IMR-90 (cell line): ENCODE data around the gene SERPINA4. TPM values are rescaled to one million over a fixed set of nuclear protein-coding genes. Genes with fewer than 3 reads are reported as not detected.

ENCODE experiments used
- ATAC-seq: fragments of 200-7000 bp; cut with Tn5 transposase; 2 replicates; pipeline ENCODE4 v1.9.1; 2020; ENCODE audit warnings: low read depth, mild to moderate bottlenecking, moderate library complexity
- BruUV-seq: library from RNA; stranded (reverse); fragments of 400-500 nt; replicated peaks from 2 replicates; lab custom pipeline; 2021; lab: Mats Ljungman, UMichigan
- CTCF ChIA-PET: fragments of 300-600 bp; formaldehyde crosslinking; extraction: SDS; loops from one replicate; lab custom pipeline; 2021; ENCODE audit warnings: antibody characterized with exemption; lab: Yijun Ruan, JAX
- POLR2A ChIA-PET: fragments of 300-600 bp; sonication (Branson Sonifier 250); formaldehyde crosslinking; loops from one replicate; lab custom pipeline; 2022; ENCODE audit warnings: antibody characterized with exemption; ENCODE audit not compliant: unreplicated experiment; lab: Charles Lee
- DNase-seq: peaks from one replicate; pipeline ENCODE4 v3.0.0; 2013
- H2AFZ ChIP-seq: replicated peaks from 2 replicates; pipeline ENCODE3; 2013; ENCODE audit warnings: low read length, mild to moderate bottlenecking; ENCODE audit not compliant: poor library complexity
- H2AK5ac ChIP-seq: 2 replicates; pipeline ENCODE4 v1.6.1; 2013; ENCODE audit warnings: low read depth, low read length, inconsistent platforms
- H2AK9ac ChIP-seq: replicated peaks from 2 replicates; pipeline ENCODE3; 2013; ENCODE audit warnings: mild to moderate bottlenecking, low read depth, low read length, moderate library complexity; ENCODE audit not compliant: poor library complexity
- H2BK120ac ChIP-seq: 2 replicates; pipeline ENCODE4 v1.6.1; 2013; ENCODE audit warnings: low read depth, low read length, inconsistent platforms
- H2BK15ac ChIP-seq: 3 replicates; pipeline ENCODE4 v1.6.1; 2013; ENCODE audit warnings: low read depth, low read length, inconsistent platforms
- H2BK20ac ChIP-seq: 2 replicates; pipeline ENCODE4 v1.6.1; 2013; ENCODE audit warnings: low read depth, mild to moderate bottlenecking, inconsistent platforms, low read length, moderate library complexity
- H2BK5ac ChIP-seq: 2 replicates; pipeline ENCODE4 v1.6.1; 2013; ENCODE audit warnings: mild to moderate bottlenecking, low read depth, low read length, inconsistent platforms; ENCODE audit not compliant: poor library complexity, severe bottlenecking
- H3K14ac ChIP-seq: replicated peaks from 2 replicates; pipeline ENCODE4 v1.6.1; 2013; ENCODE audit warnings: low read depth, low read length, inconsistent platforms
- H3K18ac ChIP-seq: 2 replicates; pipeline ENCODE4 v1.6.1; 2013; ENCODE audit warnings: low read depth, low read length, control low read depth
- H3K23ac ChIP-seq: 2 replicates; pipeline ENCODE4 v1.6.1; 2013; ENCODE audit warnings: low read depth, low read length, inconsistent platforms
- H3K27ac ChIP-seq: 2 replicates; pipeline ENCODE4 v1.5.1; 2013; ENCODE audit warnings: mild to moderate bottlenecking, control low read depth, low read length; ENCODE audit not compliant: insufficient read depth
- H3K27me3 ChIP-seq: 2 replicates; pipeline ENCODE4 v1.6.1; 2013; ENCODE audit warnings: low read length; ENCODE audit not compliant: control insufficient read depth, insufficient read depth
- H3K36me3 ChIP-seq: 2 replicates; pipeline ENCODE4 v1.6.1; 2013; ENCODE audit warnings: low read length, mixed read lengths; ENCODE audit not compliant: control insufficient read depth, insufficient read depth
- H3K4ac ChIP-seq: 2 replicates; pipeline ENCODE4 v1.6.1; 2013; ENCODE audit warnings: low read depth, low read length, inconsistent platforms
- H3K4me1 ChIP-seq: 2 replicates; pipeline ENCODE4 v1.6.1; 2013; ENCODE audit warnings: low read length, mixed read lengths; ENCODE audit not compliant: control insufficient read depth, insufficient read depth
- H3K4me2 ChIP-seq: 2 replicates; pipeline ENCODE4 v1.6.1; 2013; ENCODE audit warnings: low read depth, mild to moderate bottlenecking, control low read depth, low read length, moderate library complexity
- H3K4me3 ChIP-seq: 2 replicates; pipeline ENCODE4 v1.5.1; 2013; ENCODE audit warnings: low read depth, mild to moderate bottlenecking, control low read depth, low read length, moderate library complexity; ENCODE audit not compliant: insufficient read depth
- H3K56ac ChIP-seq: 2 replicates; pipeline ENCODE4 v1.6.1; 2013; ENCODE audit warnings: low read length, inconsistent platforms; ENCODE audit not compliant: insufficient read depth; ENCODE audit errors: extremely low read depth
- H3K79me1 ChIP-seq, 2 experiments: 2 replicates each; pipeline ENCODE4 v1.6.1; 2013; ENCODE audit warnings: low read length in 2 of 2, inconsistent platforms in 1 of 2, low read depth in 1 of 2
- H3K9ac ChIP-seq: 2 replicates; pipeline ENCODE4 v1.6.1; 2013; ENCODE audit warnings: low read depth, low read length, control low read depth
- H3K9me1 ChIP-seq: 2 replicates; pipeline ENCODE4 v1.6.1; 2013; ENCODE audit warnings: low read length, inconsistent platforms; ENCODE audit not compliant: insufficient read depth
- H3K9me3 ChIP-seq: 2 replicates; pipeline ENCODE4 v1.6.1; 2013; ENCODE audit warnings: low read length; ENCODE audit not compliant: control insufficient read depth, insufficient read depth
- H4K20me1 ChIP-seq: 2 replicates; pipeline ENCODE4 v1.6.1; 2013; ENCODE audit warnings: low read length, inconsistent platforms; ENCODE audit not compliant: insufficient read depth
- H4K5ac ChIP-seq: 2 replicates; pipeline ENCODE4 v1.6.1; 2013; ENCODE audit warnings: mild to moderate bottlenecking, low read depth, low read length, control low read depth
- H4K8ac ChIP-seq, 2 experiments: 2 replicates each; pipeline ENCODE4 v1.6.1; 2013; ENCODE audit warnings: low read depth in 2 of 2, low read length in 2 of 2, control low read depth in 1 of 2, inconsistent platforms in 1 of 2
- H4K91ac ChIP-seq: 2 replicates; pipeline ENCODE4 v1.6.1; 2013; ENCODE audit warnings: low read depth, low read length, inconsistent platforms; ENCODE audit not compliant: insufficient read depth
- BHLHE40 ChIP-seq: fragments of 150-350 bp; IDR thresholded peaks from 2 replicates; pipeline ENCODE4 v1.6.1; 2016; ENCODE audit warnings: mild to moderate bottlenecking, low read depth, low read length
- CHD1 ChIP-seq: IDR thresholded peaks from 2 replicates; pipeline ENCODE4 v1.6.1; 2012; ENCODE audit warnings: low read depth, low read length, improper control_type of control experiment
- FOS ChIP-seq: fragments of 150-350 bp; IDR thresholded peaks from 2 replicates; pipeline ENCODE4 v1.6.1; 2016; ENCODE audit warnings: low read depth, low read length
- MAZ ChIP-seq: IDR thresholded peaks from 2 replicates; pipeline ENCODE4 v1.6.1; 2012; ENCODE audit warnings: low read depth, mild to moderate bottlenecking, low read length, improper control_type of control experiment, moderate library complexity, borderline replicate concordance
- NFE2L2 ChIP-seq: fragments of 150-350 bp; IDR thresholded peaks from 2 replicates; pipeline ENCODE4 v1.6.1; 2016; ENCODE audit warnings: low read depth, mild to moderate bottlenecking, low read length
- SMC3 ChIP-seq: fragments of 150-350 bp; IDR thresholded peaks from 2 replicates; pipeline ENCODE4 v1.6.1; 2016; ENCODE audit warnings: low read depth, mild to moderate bottlenecking, antibody characterized with exemption, low read length, moderate library complexity
- whole genome bisulfite sequencing, 2 experiments: methylation state at CpG; one replicate each; pipeline versions ENCODE4 v1.1.5 to v1.1.7; 2013; ENCODE audit warnings: missing lambda C conversion rate in 2 of 2; ENCODE audit not compliant: insufficient read length in 1 of 2; ENCODE audit errors: extremely low coverage in 2 of 2; 5-methylcytosine and 5-hydroxymethylcytosine counted together
- dilution Hi-C: fragments of 300-500 bp; cut with HindIII; formaldehyde crosslinking; loops from one replicate; pipeline ENCODE4 v1.14.3; 2018; ENCODE audit warnings: low sequenced_read_pairs; ENCODE audit not compliant: unreplicated experiment
- in situ Hi-C: fragments of 300-500 bp; cut with MboI; formaldehyde crosslinking; loops from 3 replicates; pipeline ENCODE4 v1.14.3; 2019; ENCODE audit warnings: low sequenced_read_pairs, inconsistent platforms, mixed read lengths
- intact Hi-C: fragments of 100-400 bp; cut with micrococcal nuclease; formaldehyde crosslinking; loops from 2 replicates; pipeline ENCODE4 v1.10.0; 2022
- polyA plus RNA-seq, 3 experiments: library from polyadenylated mRNA; depleted of rRNA; stranded (reverse); fragments of >200 nt; gene quantifications; 2 replicates each; pipeline ENCODE4 v1.2.3, GENCODE V29; 2012; ENCODE audit warnings: low replicate concordance in 1 of 3
- total RNA-seq: library from RNA; depleted of rRNA; stranded (reverse); fragments of >200 nt; gene quantifications from 2 replicates; pipeline ENCODE4 v1.2.3, GENCODE V29; 2012
- TF ChIP-seq, protein P1 (sequence below): conservative IDR thresholded peaks from 2 replicates; pipeline ENCODE4 v1.5.1; 2012; ENCODE audit warnings: mild to moderate bottlenecking, low read depth, low read length, improper control_type of control experiment
- TF ChIP-seq, protein P2 (sequence below): fragments of 150-350 bp; IDR thresholded peaks from 2 replicates; pipeline ENCODE4 v1.6.1; 2016; ENCODE audit warnings: low read depth, mild to moderate bottlenecking, low read length, moderate library complexity, borderline replicate concordance

Gene SERPINA4
- total and polyA plus RNA-seq, 2 of the 4 experiments (the other 2 are of a cell fraction) = not detected

DNA sequence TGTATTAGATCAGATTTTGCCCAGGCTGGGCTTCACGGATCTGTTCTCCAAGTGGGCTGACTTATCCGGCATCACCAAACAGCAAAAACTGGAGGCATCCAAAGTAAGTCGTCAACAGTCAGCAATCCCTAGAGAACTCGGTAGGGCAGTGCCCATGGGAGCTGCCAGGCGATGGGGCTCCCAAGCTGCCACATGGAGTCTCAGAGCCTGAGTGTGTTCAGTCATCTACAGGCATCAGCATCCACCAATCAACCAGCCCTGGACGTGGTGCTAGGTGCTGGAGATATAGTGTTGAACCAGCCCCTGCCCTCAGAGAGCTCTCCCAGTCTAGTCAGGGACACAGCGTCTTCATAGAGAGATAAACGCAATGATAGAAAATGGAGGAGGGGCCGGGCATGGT is 6.9 kb downstream of the SERPINA4 start (continued):
- TF ChIP-seq, protein P1, sequence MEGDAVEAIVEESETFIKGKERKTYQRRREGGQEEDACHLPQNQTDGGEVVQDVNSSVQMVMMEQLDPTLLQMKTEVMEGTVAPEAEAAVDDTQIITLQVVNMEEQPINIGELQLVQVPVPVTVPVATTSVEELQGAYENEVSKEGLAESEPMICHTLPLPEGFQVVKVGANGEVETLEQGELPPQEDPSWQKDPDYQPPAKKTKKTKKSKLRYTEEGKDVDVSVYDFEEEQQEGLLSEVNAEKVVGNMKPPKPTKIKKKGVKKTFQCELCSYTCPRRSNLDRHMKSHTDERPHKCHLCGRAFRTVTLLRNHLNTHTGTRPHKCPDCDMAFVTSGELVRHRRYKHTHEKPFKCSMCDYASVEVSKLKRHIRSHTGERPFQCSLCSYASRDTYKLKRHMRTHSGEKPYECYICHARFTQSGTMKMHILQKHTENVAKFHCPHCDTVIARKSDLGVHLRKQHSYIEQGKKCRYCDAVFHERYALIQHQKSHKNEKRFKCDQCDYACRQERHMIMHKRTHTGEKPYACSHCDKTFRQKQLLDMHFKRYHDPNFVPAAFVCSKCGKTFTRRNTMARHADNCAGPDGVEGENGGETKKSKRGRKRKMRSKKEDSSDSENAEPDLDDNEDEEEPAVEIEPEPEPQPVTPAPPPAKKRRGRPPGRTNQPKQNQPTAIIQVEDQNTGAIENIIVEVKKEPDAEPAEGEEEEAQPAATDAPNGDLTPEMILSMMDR = no peak

DNA sequence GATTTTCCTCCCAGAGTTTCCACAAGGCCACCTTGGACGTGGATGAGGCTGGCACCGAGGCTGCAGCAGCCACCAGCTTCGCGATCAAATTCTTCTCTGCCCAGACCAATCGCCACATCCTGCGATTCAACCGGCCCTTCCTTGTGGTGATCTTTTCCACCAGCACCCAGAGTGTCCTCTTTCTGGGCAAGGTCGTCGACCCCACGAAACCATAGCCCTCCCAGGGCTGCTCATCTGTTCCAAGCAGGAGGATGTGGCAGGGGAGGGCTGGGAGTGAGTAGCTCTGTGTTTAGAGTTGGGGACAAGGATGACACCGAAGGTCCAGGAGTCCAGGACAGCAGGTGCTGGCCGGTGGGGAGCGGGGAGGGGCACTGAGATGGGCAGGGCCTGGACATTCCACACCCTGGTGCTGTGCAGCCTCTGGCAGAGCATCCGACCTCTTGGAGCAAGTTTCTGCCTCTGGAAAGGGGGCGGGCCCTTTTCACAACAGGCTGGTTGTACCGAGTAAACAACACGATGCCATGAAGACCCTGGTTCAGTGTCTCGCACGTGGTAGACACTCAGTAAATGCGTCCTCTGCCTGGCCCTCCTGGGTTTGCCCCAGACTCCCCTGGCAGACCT is 8.2 kb downstream of the SERPINA4 start:
- intact Hi-C loops = no loop called here
- Histone ChIP-seq H2BK20ac (no peak overlapping the region), H3K9me3 (peaks cover 2% of the 10 kb centered on the region; the same call in 1 of the 2 replicates), H2AK5ac (no peak overlapping the region), H2BK15ac (no peak overlapping the region), H3K18ac (no peak overlapping the region), H4K20me1 (no peaks in the 10 kb centered on the region), H3K79me1 (no peaks in the 10 kb centered on the region), H4K91ac (no peak overlapping the region), H2BK5ac (no peak overlapping the region), H3K27me3 (no peaks in the 10 kb centered on the region; the same call in 1 of the 2 replicates), H3K27ac (no peak overlapping the region), H4K5ac (no peak overlapping the region), H3K23ac (no peak overlapping the region), H3K4me1 (no peaks in the 10 kb centered on the region), H3K36me3 (no peaks in the 10 kb centered on the region), H2BK120ac (no peak overlapping the region), H3K9ac (no peak overlapping the region), H2AK9ac (no peak overlapping the region), H3K4me2 (no peak overlapping the region), H2AFZ (no peak overlapping the region), H3K56ac (no peak overlapping the region), H3K9me1 (no peaks in the 10 kb centered on the region), H3K4me3 (no peak overlapping the region), H3K4ac (no peak overlapping the region), H3K14ac (no peak overlapping the region), H4K8ac (no peak overlapping the region)
- ATAC-seq (no peak), DNase-seq (no peak)
- in situ Hi-C loops = no loop called here
- WGBS, 2 experiments = 66% methylated on average over 5 of the region's 20 CpGs; no CpG with 5 or more reads in 1 of the 2 experiments
- TF ChIP-seq MAZ (no peak), BHLHE40 (no peak), NFE2L2 (no peak), CHD1 (no peak), SMC3 (no peak), FOS (no peak)
- TF ChIP-seq, protein P2, sequence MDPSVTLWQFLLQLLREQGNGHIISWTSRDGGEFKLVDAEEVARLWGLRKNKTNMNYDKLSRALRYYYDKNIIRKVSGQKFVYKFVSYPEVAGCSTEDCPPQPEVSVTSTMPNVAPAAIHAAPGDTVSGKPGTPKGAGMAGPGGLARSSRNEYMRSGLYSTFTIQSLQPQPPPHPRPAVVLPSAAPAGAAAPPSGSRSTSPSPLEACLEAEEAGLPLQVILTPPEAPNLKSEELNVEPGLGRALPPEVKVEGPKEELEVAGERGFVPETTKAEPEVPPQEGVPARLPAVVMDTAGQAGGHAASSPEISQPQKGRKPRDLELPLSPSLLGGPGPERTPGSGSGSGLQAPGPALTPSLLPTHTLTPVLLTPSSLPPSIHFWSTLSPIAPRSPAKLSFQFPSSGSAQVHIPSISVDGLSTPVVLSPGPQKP = no peak
- dilution Hi-C loops = no loop called here
- BruUV-seq = no TSS peak
- POLR2A ChIA-PET = no interaction called here
- CTCF ChIA-PET = no interaction called here
